Testis (tissue), 3 donors: ENCODE data around the gene SLC35G2. TPM values are rescaled to one million over a fixed set of nuclear protein-coding genes. Genes with fewer than 3 reads are reported as not detected.
"Not testable (repeated sequence)": the region's sequence is repeated elsewhere in the genome, so short reads cannot be mapped to it uniquely, and the experiment has no call there.

Experiments used
- DNase-seq: peaks from one replicate; pipeline ENCODE4 v3.0.0-alpha.2; 2019
- H3K27ac ChIP-seq, 2 donors: fragments of 200-600 bp; sonication (generic); one replicate each; pipeline ENCODE4 v1.5.1; 2019
- H3K27me3 ChIP-seq: fragments of 200-600 bp; sonication (generic); one replicate; pipeline ENCODE4 v1.5.1; 2019
- H3K36me3 ChIP-seq: fragments of 200-600 bp; sonication (generic); one replicate; pipeline ENCODE4 v1.5.1; 2017; ENCODE audit warnings: low read depth; ENCODE audit errors: missing control alignments
- H3K4me1 ChIP-seq: fragments of 200-600 bp; sonication (generic); one replicate; pipeline ENCODE4 v1.5.1; 2019
- H3K4me3 ChIP-seq, 2 donors: fragments of 200-600 bp; sonication (generic); one replicate each; pipeline ENCODE4 v1.5.1; 2017 to 2019
- H3K9me3 ChIP-seq: fragments of 200-600 bp; sonication (generic); one replicate; pipeline ENCODE4 v1.5.1; 2017
- CTCF ChIP-seq, 3 experiments: fragments of 450-650 bp in 2 of 3; fragments of 200-600 bp in 1 of 3; sonication (generic) in 1 of 3; IDR thresholded peaks; one replicate each; pipeline ENCODE4 v1.5.1; 2016 to 2019; ENCODE audit warnings: antibody characterized with exemption in 3 of 3, mild to moderate bottlenecking in 2 of 3, moderate library complexity in 1 of 3
- POLR2A ChIP-seq: fragments of 450-650 bp; IDR thresholded peaks from one replicate; pipeline ENCODE4 v1.6.1; 2017; ENCODE audit warnings: antibody characterized with exemption, mild to moderate bottlenecking, moderate library complexity
- WGBS, 2 donors: methylation state at CpG; one replicate each; pipeline ENCODE4 v1.1.5; 2018; 5-methylcytosine and 5-hydroxymethylcytosine counted together
- intact Hi-C: fragments of 100-400 bp; cut with DNase I; formaldehyde crosslinking; loops from one replicate; pipeline ENCODE4 v1.15.1; 2023; ENCODE audit warnings: low total_unique reads
- polyA plus RNA-seq: library from polyadenylated mRNA; stranded (reverse); fragments of 350-450 nt; fragmentation: Illumina TruSeq; extraction: RNeasy Lipid Tissue Mini Kit (QIAGEN cat#74804); gene quantifications from one replicate; pipeline ENCODE4 v1.2.3, GENCODE V29; 2014; ENCODE audit warnings: low read depth, low replicate concordance; ENCODE audit not compliant: insufficient read depth
- total RNA-seq, 2 donors: library from RNA; depleted of rRNA; stranded (reverse); fragments of >200 nt; gene quantifications; one replicate each; pipeline ENCODE4 v1.2.3, GENCODE V29; 2016

Gene SLC35G2
- total and polyA plus RNA-seq, 3 donors from 2014 or later = 21.1 to 22.4 (median 22.1) TPM

GRCh38 chr3:136787349-136787748 is 31.6 kb upstream of the SLC35G2 start:
- H3K36me3 ChIP-seq = no peaks in the 10 kb centered on the region

GRCh38 chr3:136788154-136788553 is 30.8 kb upstream of the SLC35G2 start:
- TF ChIP-seq CTCF (IDR thresholded peaks at IDR 0.05) (no peak), POLR2A (no peak)
- intact Hi-C loops = no loop called here
- H3K27ac ChIP-seq = no peak overlapping the region

More at GRCh38 chr3:136787349-136787748, 31.6 kb upstream of the SLC35G2 start:
- 29 to 32% methylated on average over 2 of the region's 2 CpGs for WGBS, 2 donors
- H3K4me3 ChIP-seq = no peak overlapping the region
- H3K4me1 ChIP-seq = peaks cover 12% of the 10 kb centered on the region
- DNase-seq = peak; percentile 18
- peak overlapping the region in 1 of 2 donors; percentile 63 for H3K27ac ChIP-seq
- no peak for TF ChIP-seq POLR2A
- TF ChIP-seq CTCF (IDR thresholded peaks at IDR 0.05) = no peak
- no peaks in the 10 kb centered on the region for H3K27me3 ChIP-seq
- no peaks in the 10 kb centered on the region for H3K9me3 ChIP-seq
- intact Hi-C loops = no loop called here

GRCh38 chr3:136789976-136790375 is 28.9 kb upstream of the SLC35G2 start:
- Histone ChIP-seq H3K4me3 (no peak overlapping the region), H3K4me1 (peaks cover 12% of the 10 kb centered on the region), H3K27ac (no peak overlapping the region), H3K9me3 (no peaks in the 10 kb centered on the region), H3K36me3 (no peaks in the 10 kb centered on the region), H3K27me3 (no peaks in the 10 kb centered on the region)
- TF ChIP-seq POLR2A (no peak), CTCF (IDR thresholded peaks at IDR 0.05) (no peak)
- intact Hi-C loops = no loop called here
- 94 to 100% methylated on average over 1 of the region's 1 CpG for WGBS, 2 donors
- DNase-seq = no peak

More at GRCh38 chr3:136788154-136788553, 30.8 kb upstream of the SLC35G2 start:
- 100% methylated on average over 1 of the region's 1 CpG for WGBS, 2 donors
- Histone ChIP-seq H3K36me3 (no peaks in the 10 kb centered on the region), H3K4me1 (peaks cover 12% of the 10 kb centered on the region), H3K9me3 (no peaks in the 10 kb centered on the region), H3K27me3 (no peaks in the 10 kb centered on the region), H3K4me3 (no peak overlapping the region)
- DNase-seq = no peak

GRCh38 chr3:136790786-136791185 is 28.1 kb upstream of the SLC35G2 start:
- Histone ChIP-seq H3K27ac (no peak overlapping the region), H3K4me1 (peaks cover 12% of the 10 kb centered on the region), H3K36me3 (no peaks in the 10 kb centered on the region), H3K27me3 (no peaks in the 10 kb centered on the region), H3K4me3 (no peak overlapping the region), H3K9me3 (no peaks in the 10 kb centered on the region)
- intact Hi-C loops = no loop called here
- 88 to 92% methylated on average over 3 of the region's 3 CpGs for WGBS, 2 donors
- TF ChIP-seq CTCF (IDR thresholded peaks at IDR 0.05) (no peak), POLR2A (no peak)
- DNase-seq = no peak

- no peak overlapping the region for H3K27ac ChIP-seq
- 74 to 84% methylated on average over 4 of the region's 4 CpGs for WGBS, 2 donors
- H3K4me3 ChIP-seq = no peak overlapping the region
- intact Hi-C loops = no loop called here
- H3K4me1 ChIP-seq = no peaks in the 10 kb centered on the region
- TF ChIP-seq POLR2A (no peak), CTCF (IDR thresholded peaks at IDR 0.05) (no peak)
- DNase-seq = no peak
- no peaks in the 10 kb centered on the region for H3K27me3 ChIP-seq
- no peaks in the 10 kb centered on the region for H3K9me3 ChIP-seq
- no peaks in the 10 kb centered on the region for H3K36me3 ChIP-seq
Observed at GRCh38 chr3:136792556-136793330, 26.2 kb upstream of the SLC35G2 start.

GRCh38 chr3:136801146-136801545 is 17.8 kb upstream of the SLC35G2 start:
- H3K4me3 ChIP-seq, intact Hi-C loops, DNase-seq, H3K27ac ChIP-seq, H3K9me3 ChIP-seq, H3K4me1 ChIP-seq, H3K27me3 ChIP-seq, H3K36me3 ChIP-seq: not testable (repeated sequence)
- WGBS, 2 donors = 94 to 98% methylated on average over 10 of the region's 10 CpGs
